Activated CD4-positive, alpha-beta T cell treated with anti-CD3 and anti-CD28 coated beads for 48 hours (primary cell): ENCODE results near the gene PHKB.
A peak's percentile ranks its signal among the peaks of the same experiment; 100 is the strongest.
"Not testable (repeated sequence)": the region's sequence is repeated elsewhere in the genome, so short reads cannot be mapped to it uniquely, and the experiment has no call there.

Source experiments
- DNase-seq: peaks from one replicate; pipeline ENCODE4 v3.0.0-alpha.2; 2020

PHKB gene

GRCh38 chr16:47470211-47470610 is 9.1 kb downstream of the PHKB start:
- no peak for DNase-seq

DNA sequence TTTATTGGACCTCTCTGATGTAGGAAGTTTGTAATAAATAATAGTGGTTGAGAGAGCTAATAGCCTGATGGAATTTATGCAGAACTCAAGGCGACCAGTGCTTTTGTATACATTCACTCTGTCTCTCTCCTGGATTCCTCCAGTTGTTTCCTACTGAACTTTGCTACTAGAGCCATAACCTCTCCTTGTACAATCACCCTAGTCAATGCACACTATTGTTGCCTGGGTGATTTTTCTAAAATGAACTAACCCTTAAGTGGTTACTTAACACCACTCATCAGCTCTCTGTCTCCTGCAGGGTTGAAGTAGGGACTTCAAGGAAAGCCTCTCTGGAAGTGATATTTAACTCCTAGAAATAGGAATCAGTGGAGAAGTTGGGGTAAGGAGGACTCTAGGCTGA is 9.7 kb downstream of the PHKB start:
- DNase-seq = no peak

GRCh38 chr16:47473004-47473403 is 11.9 kb downstream of the PHKB start:
- not testable (repeated sequence) for DNase-seq

DNA sequence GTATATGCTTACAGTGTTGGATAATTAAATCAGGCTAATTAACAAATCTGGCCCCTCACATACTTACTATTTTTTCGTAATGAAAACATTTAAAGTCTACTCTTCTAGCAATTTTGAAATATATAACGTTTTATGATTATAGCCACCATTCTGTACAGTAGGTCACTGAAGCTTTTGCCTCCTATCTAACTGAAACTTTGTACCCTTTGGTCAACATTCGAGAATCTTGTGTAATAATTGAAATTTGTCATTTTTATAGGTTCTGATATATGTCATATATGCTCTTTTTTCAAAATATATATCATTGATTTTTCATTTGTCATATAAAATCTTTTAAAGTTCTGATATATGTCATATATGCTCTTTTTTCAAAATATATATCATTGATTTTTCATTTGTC is 12.7 kb downstream of the PHKB start:
- DNase-seq = no peak

DNA sequence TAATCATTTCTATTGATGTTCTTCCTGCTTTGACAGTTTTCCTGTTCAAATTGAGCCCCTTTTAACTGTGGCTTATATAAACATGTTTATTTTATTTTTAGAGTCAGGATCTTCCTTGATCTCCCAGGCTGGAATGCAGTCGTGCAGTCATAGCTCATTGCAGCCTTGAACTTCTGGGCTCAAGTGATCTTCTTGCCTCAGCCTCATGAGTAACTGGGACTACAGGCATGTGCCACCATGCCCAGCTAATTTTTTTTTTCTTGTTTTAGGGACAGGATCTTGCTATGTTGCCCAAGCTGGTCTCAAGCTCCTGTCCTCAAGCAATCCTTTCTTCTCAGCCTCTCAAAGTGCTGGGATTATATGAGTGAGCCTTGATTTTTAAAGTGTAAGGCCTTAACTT is 14.7 kb downstream of the PHKB start:
- DNase-seq = no peak

- DNase-seq = no peak
These were observed 15.7 kb downstream of the PHKB start for GRCh38 chr16:47476654-47477345.

GRCh38 chr16:47477679-47478078 is 16.5 kb downstream of the PHKB start:
- DNase-seq = no peak

GRCh38 chr16:47480410-47480809 is 19.3 kb downstream of the PHKB start:
- no peak for DNase-seq

GRCh38 chr16:47481698-47482374 is 20.7 kb downstream of the PHKB start:
- DNase-seq = no peak

DNA sequence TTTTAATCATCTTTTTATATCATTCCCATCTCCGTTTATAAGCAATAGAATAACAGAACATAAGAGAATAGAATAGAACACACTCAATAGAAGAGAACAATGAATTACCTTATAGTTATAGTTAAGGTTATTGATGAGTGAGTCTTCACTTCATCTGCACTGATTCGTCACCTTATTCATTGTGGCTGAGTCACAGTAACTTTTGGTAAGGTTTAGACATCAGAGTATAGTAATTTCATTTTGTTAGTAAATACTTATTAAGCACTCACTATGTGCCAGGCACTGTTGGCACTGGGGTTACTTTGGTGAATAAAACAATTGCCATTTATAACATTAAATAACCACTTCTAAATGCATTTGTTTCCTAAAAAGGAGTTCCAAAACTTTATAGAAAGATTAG is 22.5 kb downstream of the PHKB start:
- no peak for DNase-seq

GRCh38 chr16:47486856-47487255 is 25.7 kb downstream of the PHKB start:
- no peak for DNase-seq

DNA sequence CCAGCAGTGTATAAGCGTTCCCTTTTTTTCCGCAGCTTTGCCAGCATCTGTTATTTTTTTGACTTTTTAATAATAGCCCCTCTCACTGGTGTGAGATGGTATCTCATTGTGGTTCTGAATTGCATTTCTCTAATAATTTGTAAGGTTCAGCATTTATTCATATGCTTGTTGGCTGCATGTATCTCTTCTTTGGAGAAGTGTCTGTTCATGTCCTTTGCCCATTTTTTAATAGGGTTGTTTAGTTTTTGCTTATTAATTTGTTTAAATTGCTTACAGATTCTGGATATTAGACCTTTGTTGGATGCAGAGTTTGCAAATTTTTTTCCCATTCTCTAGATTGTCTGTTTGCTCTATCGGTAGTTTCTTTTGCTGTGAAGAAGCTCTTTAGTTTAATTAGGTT is 26.9 kb downstream of the PHKB start:
- DNase-seq = no peak

GRCh38 chr16:47490471-47490870 is 29.3 kb downstream of the PHKB start:
- no peak for DNase-seq

- DNase-seq = no peak
These were observed 30.9 kb downstream of the PHKB start for GRCh38 chr16:47492036-47492427.

DNA sequence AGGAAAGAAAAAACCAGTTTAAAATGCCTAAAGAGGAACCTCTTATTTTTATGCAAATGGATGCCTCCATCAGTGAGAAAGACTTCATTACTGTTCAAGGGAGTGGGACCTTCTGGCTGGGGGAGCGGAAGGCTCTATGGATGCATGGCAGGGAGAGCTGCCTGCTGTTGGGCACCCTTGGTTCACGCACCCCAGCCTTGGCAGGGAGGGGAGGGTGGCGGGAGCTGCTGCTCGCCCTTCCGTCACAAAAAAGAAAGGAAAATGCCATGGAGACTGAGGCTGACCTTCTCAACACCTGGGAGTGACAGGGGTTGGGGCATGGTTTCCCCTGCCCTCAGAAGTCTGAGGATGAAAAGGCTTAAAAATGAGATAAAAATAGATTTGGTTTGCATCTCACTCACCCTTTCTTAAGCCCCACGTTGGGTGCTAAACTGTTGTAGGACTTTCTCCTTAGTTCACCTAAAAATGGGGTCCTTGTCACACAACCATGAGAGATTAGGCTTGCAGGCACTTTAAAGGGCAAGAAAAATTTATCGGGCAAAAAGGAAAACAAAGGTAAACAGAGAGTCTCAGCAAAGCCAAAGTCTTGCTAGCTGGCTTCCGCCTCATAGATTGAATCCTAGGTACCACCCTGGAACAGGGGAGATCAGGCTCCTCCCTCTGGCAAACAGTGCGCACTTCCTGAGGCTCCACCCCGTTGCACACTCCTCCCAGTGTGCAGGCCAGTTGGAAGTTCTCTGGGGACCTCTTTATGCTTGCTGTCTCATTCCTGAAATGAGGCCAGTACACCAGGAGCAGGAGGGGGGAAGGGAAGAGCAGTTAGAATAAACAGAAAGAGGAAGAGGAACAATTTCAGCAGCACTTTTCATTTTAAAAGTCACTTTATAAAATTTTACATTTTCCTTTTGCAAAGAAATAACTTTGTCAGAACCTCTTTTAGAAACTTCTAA is 31.6 kb downstream of the PHKB start:
- peak; percentile 32 for DNase-seq

GRCh38 chr16:47493381-47494337 is 32.5 kb downstream of the PHKB start:
- DNase-seq = no peak

- DNase-seq = no peak
These were observed 38.1 kb downstream of the PHKB start for GRCh38 chr16:47499080-47499699.

GRCh38 chr16:47499700-47500264 is 38.7 kb downstream of the PHKB start:
- DNase-seq = no peak

GRCh38 chr16:47503936-47504335 is 42.8 kb downstream of the PHKB start:
- no peak for DNase-seq

DNA sequence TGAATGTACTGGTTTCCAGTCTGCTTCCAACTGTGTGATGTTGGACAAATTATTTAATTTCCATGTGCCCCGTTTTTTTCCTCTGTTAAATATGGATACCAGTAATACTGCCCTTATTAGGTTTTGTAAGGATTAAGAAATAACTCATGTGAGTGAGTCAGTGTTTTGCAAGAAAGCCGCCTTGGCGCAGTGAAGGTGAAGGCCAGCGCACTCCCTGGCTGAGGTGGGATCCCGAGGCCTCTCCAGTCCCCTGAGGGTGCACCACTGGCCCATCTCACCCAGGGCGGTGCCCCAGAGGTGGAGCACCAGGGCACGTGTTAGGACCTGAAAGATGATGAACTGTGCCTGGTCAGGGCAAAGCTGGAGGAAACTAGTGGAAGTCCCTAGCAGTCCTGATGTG is 43.5 kb downstream of the PHKB start:
- DNase-seq = no peak

DNA sequence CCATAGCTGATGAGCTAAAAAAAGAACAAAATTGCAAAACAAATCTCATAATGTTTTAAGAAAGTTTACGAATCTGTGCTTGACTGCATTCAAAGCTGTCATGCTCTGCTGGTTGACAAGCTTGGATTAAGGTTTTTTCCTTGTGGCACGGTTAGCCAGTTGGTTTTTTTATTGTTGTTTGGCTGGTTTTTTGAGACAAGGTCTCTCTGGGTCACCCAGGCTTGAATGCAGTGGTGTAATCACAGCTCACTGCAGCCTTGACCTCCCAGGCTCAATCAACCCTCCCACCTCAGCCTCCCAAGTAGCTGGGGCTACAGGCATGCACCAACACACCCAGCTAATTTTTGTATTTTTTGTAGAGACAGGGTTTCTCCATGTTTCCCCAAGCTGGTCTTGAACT is 45.7 kb downstream of the PHKB start:
- DNase-seq = no peak

GRCh38 chr16:47507701-47508100 is 46.6 kb downstream of the PHKB start:
- no peak for DNase-seq
